Heart left ventricle (tissue), 13 donors: Measurements from ENCODE around the gene GOLGA7B.
"Not testable (repeated sequence)": the region's sequence is repeated elsewhere in the genome, so short reads cannot be mapped to it uniquely, and the experiment has no call there.

Experiments
- CTCF ChIP-seq, 12 donors: fragments of 200-600 bp; sonication (generic) in 4 of 12; IDR thresholded peaks; one replicate each; pipeline versions ENCODE4 v1.5.0 to v1.8.0; 2018 to 2022; ENCODE audit warnings: antibody characterized with exemption in 12 of 12, mild to moderate bottlenecking in 5 of 12
- POLR2A ChIP-seq, 2 donors: fragments of 450-650 bp; IDR thresholded peaks; one replicate each; pipeline ENCODE4 v1.6.1; 2017; ENCODE audit warnings: antibody characterized with exemption in 2 of 2, mild to moderate bottlenecking in 2 of 2, moderate library complexity in 2 of 2
- donor health status: ischemic (EF 13 %, LVEDD 7.1; RV severe dilation, severe dysfunction).
- donor health status: DM: no; HTN: yes; CAD: no.
- donor health status: DM: no; HTN: no; CAD: no.
- donor health status: ischemic (EF 25% LVEDD 6.9; RV normal size, moderate dysfunction).
- donor health status: ischemic (EF 25% LVEDD 5.7; RV mildly dilated, moderate dysfunction).
- donor health status: ischemic (EF 35%, LVEDD 5.7; RV mildly dilated, moderate dysfunction).
- donor health status: nonischemic (EF 11% LVEDD 7.7; RV severe dilation, severe dysfunction).
- donor health status: DM: yes; HTN: yes; CAD: no.
- donor health status: PGD.
- donor health status: ischemic (EF 29% LVEDD 5.4; RV normal size, mild dysfunction).
- donor health status: nonischemic (EF 23%, LVEDD 6.1; RV moderate dilation, normal function).

GRCh38 chr10:97841166-97841565, 8.5 kb upstream of the GOLGA7B start:
- TF ChIP-seq CTCF, POLR2A (IDR thresholded peaks at IDR 0.05): not testable (repeated sequence)
